GM23338 (cell line): ENCODE data around the gene MRS2. TPM values are rescaled to one million over a fixed set of nuclear protein-coding genes. Genes with fewer than 3 reads are reported as not detected.

Source experiments
- ATAC-seq: fragments of 200-7000 bp; cut with Tn5 transposase; 3 replicates; pipeline ENCODE4 v1.9.1; 2020
- DNase-seq: peaks from one replicate; pipeline ENCODE4 v3.0.0-alpha.2; 2015; ENCODE audit warnings: low spot score
- H2AFZ ChIP-seq: fragments of 200-600 bp; sonication (generic); 2 replicates; pipeline ENCODE4 v1.8.0; 2016; ENCODE audit warnings: antibody characterized with exemption, mild to moderate bottlenecking, moderate library complexity
- H3F3A ChIP-seq: fragments of 200-600 bp; sonication (generic); replicated peaks from 2 replicates; pipeline ENCODE4 v1.8.0; 2017; ENCODE audit warnings: antibody characterized with exemption, mixed run types, low read depth
- H3K27ac ChIP-seq: fragments of 200-600 bp; sonication (generic); 2 replicates; pipeline ENCODE4 v1.6.1; 2016; ENCODE audit warnings: low read depth
- H3K27me3 ChIP-seq: fragments of 200-600 bp; sonication (generic); 2 replicates; pipeline ENCODE4 v1.8.0; 2016; ENCODE audit warnings: mild to moderate bottlenecking, mixed run types, moderate library complexity; ENCODE audit not compliant: insufficient read depth
- H3K36me3 ChIP-seq: fragments of 200-600 bp; sonication (generic); 2 replicates; pipeline ENCODE4 v1.8.0; 2016; ENCODE audit warnings: mild to moderate bottlenecking; ENCODE audit not compliant: insufficient read depth
- H3K4me1 ChIP-seq: fragments of 200-600 bp; sonication (generic); 2 replicates; pipeline ENCODE4 v1.8.0; 2016; ENCODE audit warnings: mild to moderate bottlenecking, moderate library complexity; ENCODE audit not compliant: insufficient read depth
- H3K4me2 ChIP-seq: fragments of 200-600 bp; sonication (generic); 2 replicates; pipeline ENCODE4 v1.7.1; 2017; ENCODE audit warnings: mixed run types
- H3K4me3 ChIP-seq: fragments of 200-600 bp; sonication (generic); 2 replicates; pipeline ENCODE4 v1.6.1; 2016; ENCODE audit warnings: mixed run types
- H3K79me2 ChIP-seq: fragments of 200-600 bp; sonication (generic); replicated peaks from 2 replicates; pipeline ENCODE4 v1.8.0; 2017; ENCODE audit warnings: mild to moderate bottlenecking; ENCODE audit not compliant: insufficient read depth
- H3K9me2 ChIP-seq: fragments of 200-600 bp; sonication (generic); 2 replicates; pipeline ENCODE4 v1.8.0; 2017; ENCODE audit not compliant: insufficient read depth
- H4K20me1 ChIP-seq: fragments of 200-600 bp; sonication (generic); replicated peaks from 2 replicates; pipeline ENCODE4 v1.8.0; 2017; ENCODE audit warnings: mild to moderate bottlenecking; ENCODE audit not compliant: insufficient read depth
- H3K27ac Mint-ChIP-seq: 2 replicates; pipeline ENCODE4 v1.8.0; 2020; ENCODE audit warnings: inconsistent platforms, mild to moderate bottlenecking, moderate library complexity, mixed read lengths
- H3K27me3 Mint-ChIP-seq: 3 replicates; pipeline ENCODE4 v1.8.0; 2022; ENCODE audit warnings: low read depth, mild to moderate bottlenecking, moderate library complexity, mixed read lengths, inconsistent platforms; ENCODE audit not compliant: insufficient read depth, poor library complexity
- H3K36me3 Mint-ChIP-seq: 3 replicates; pipeline ENCODE4 v1.8.0; 2021; ENCODE audit warnings: low read depth, mild to moderate bottlenecking, inconsistent platforms, moderate library complexity, mixed read lengths
- H3K4me1 Mint-ChIP-seq: 3 replicates; pipeline ENCODE4 v1.8.0; 2020; ENCODE audit warnings: mild to moderate bottlenecking, inconsistent platforms, mixed read lengths
- H3K4me3 Mint-ChIP-seq: 3 replicates; pipeline ENCODE4 v1.8.0; 2021; ENCODE audit warnings: moderate library complexity, mild to moderate bottlenecking, inconsistent platforms, mixed read lengths
- H3K9me3 Mint-ChIP-seq: 3 replicates; pipeline ENCODE4 v1.8.0; 2020; ENCODE audit warnings: moderate library complexity, mild to moderate bottlenecking, inconsistent platforms, mixed read lengths
- CREB1 ChIP-seq: fragments of 250-450 bp; sonication (Bioruptor Pico); IDR thresholded peaks from 2 replicates; pipeline ENCODE4 v1.5.0; 2020; ENCODE audit warnings: low read depth, mild to moderate bottlenecking, moderate library complexity
- ETS1 ChIP-seq: IDR thresholded peaks from 2 replicates; pipeline ENCODE4 v1.6.1; 2016; ENCODE audit warnings: antibody characterized with exemption
- EZH2 ChIP-seq: fragments of 200-600 bp; sonication (generic); IDR thresholded peaks from one replicate; pipeline ENCODE4 v1.8.0; 2017; ENCODE audit warnings: antibody characterized with exemption, mild to moderate bottlenecking, low read depth; ENCODE audit not compliant: unreplicated experiment
- EZH2phosphoT487 ChIP-seq: fragments of 200-600 bp; sonication (generic); IDR thresholded peaks from one replicate; pipeline ENCODE4 v1.8.1; 2018; ENCODE audit warnings: antibody characterized with exemption; ENCODE audit not compliant: unreplicated experiment
- JUNB ChIP-seq: IDR thresholded peaks from one replicate; pipeline ENCODE4 v1.6.1; 2016; ENCODE audit warnings: antibody characterized with exemption; ENCODE audit not compliant: unreplicated experiment
- NANOG ChIP-seq: IDR thresholded peaks from 2 replicates; pipeline ENCODE4 v1.6.1; 2016; ENCODE audit warnings: antibody characterized with exemption, borderline replicate concordance
- POLR2AphosphoS5 ChIP-seq: IDR thresholded peaks from 2 replicates; pipeline ENCODE4 v1.6.1; 2016; ENCODE audit warnings: antibody characterized with exemption, low read depth
- ZNF114 ChIP-seq: fragments of 250-450 bp; sonication (Bioruptor Pico); IDR thresholded peaks from 2 replicates; pipeline ENCODE4 v1.5.0; 2020; ENCODE audit warnings: mild to moderate bottlenecking, moderate library complexity
- ZNF331 ChIP-seq: fragments of 250-450 bp; sonication (Bioruptor Pico); IDR thresholded peaks from 2 replicates; pipeline ENCODE4 v1.5.0; 2020; ENCODE audit warnings: low read depth, mild to moderate bottlenecking, moderate library complexity
- polyA plus RNA-seq: library from polyadenylated mRNA; unstranded; fragments of >200 nt; fragmentation: Nextera tagmentation; extraction: Ambion mirVana; gene quantifications from 2 replicates; pipeline ENCODE4 v1.2.1, GENCODE V29; 2016
- total RNA-seq: library from RNA; depleted of rRNA; stranded (reverse); fragments of >200 nt; shearing (Covaris generic); gene quantifications from 2 replicates; pipeline ENCODE4 v1.2.3, GENCODE V29; 2014
- TF ChIP-seq, protein P1 (sequence below), 2 experiments: fragments of 200-600 bp in 1 of 2; sonication (generic) in 1 of 2; conservative IDR thresholded peaks; 2 replicates each; pipeline versions ENCODE4 v1.5.1 to v1.6.1; 2016 to 2017; ENCODE audit warnings: antibody characterized with exemption in 2 of 2, low read depth in 2 of 2, mild to moderate bottlenecking in 2 of 2, moderate library complexity in 1 of 2
- TF ChIP-seq, protein P2 (sequence below): fragments of 250-450 bp; sonication (Bioruptor Pico); IDR thresholded peaks from 2 replicates; pipeline ENCODE4 v1.5.0; 2020; ENCODE audit warnings: mild to moderate bottlenecking, moderate library complexity

MRS2 gene
- total and polyA plus RNA-seq, 2 experiments from 2014 or later, result 80.9 to 125 TPM

- Histone ChIP-seq H3K4me3 (no peak overlapping the region), H3K4me2 (no peak overlapping the region)
- ATAC-seq, result no peak
These were observed 5.1 kb upstream of the MRS2 start for GRCh38 chr6:24397631-24398030.

More at GRCh38 chr6:24397631-24398030, 5.1 kb upstream of the MRS2 start:
- Histone ChIP-seq H3K27ac (no peak overlapping the region), H3K36me3 (peaks cover 3% of the 10 kb centered on the region; the same call in 1 of the 2 replicates), H3F3A (peaks cover 5% of the 10 kb centered on the region; the same call in 1 of the 2 replicates), H4K20me1 (no peaks in the 10 kb centered on the region), H3K9me2 (0 out of 2 replicates have a peak, but pooled peaks cover 4% of the 10 kb centered on the region), H2AFZ (no peak overlapping the region), H3K27me3 (no peaks in the 10 kb centered on the region), H3K4me1 (peaks cover 23% of the 10 kb centered on the region), H3K79me2 (peaks cover 9% of the 10 kb centered on the region)
- Mint-ChIP-seq H3K27ac (no peak overlapping the region), H3K36me3 (peaks cover 34% of the 10 kb centered on the region), H3K9me3 (peaks cover 32% of the 10 kb centered on the region), H3K4me1 (peaks cover 35% of the 10 kb centered on the region), H3K4me3 (no peak overlapping the region), H3K27me3 (peaks cover 8% of the 10 kb centered on the region)
- DNase-seq, result no peak
- TF ChIP-seq EZH2phosphoT487, result no peak
- TF ChIP-seq, protein P1, sequence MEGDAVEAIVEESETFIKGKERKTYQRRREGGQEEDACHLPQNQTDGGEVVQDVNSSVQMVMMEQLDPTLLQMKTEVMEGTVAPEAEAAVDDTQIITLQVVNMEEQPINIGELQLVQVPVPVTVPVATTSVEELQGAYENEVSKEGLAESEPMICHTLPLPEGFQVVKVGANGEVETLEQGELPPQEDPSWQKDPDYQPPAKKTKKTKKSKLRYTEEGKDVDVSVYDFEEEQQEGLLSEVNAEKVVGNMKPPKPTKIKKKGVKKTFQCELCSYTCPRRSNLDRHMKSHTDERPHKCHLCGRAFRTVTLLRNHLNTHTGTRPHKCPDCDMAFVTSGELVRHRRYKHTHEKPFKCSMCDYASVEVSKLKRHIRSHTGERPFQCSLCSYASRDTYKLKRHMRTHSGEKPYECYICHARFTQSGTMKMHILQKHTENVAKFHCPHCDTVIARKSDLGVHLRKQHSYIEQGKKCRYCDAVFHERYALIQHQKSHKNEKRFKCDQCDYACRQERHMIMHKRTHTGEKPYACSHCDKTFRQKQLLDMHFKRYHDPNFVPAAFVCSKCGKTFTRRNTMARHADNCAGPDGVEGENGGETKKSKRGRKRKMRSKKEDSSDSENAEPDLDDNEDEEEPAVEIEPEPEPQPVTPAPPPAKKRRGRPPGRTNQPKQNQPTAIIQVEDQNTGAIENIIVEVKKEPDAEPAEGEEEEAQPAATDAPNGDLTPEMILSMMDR (conservative IDR thresholded peaks at IDR 0.05; ENCODE audit: low read depth in 2 of 2), result no peak
- no peak for TF ChIP-seq ZNF114 (CRISPR knock-in tag)
- no peak for TF ChIP-seq ZNF331 (CRISPR knock-in tag)
- no peak for TF ChIP-seq POLR2AphosphoS5
- no peak for TF ChIP-seq EZH2
- TF ChIP-seq NANOG, result no peak
- TF ChIP-seq CREB1 (CRISPR knock-in tag), result no peak
- TF ChIP-seq ETS1, result no peak
- TF ChIP-seq, protein P2, sequence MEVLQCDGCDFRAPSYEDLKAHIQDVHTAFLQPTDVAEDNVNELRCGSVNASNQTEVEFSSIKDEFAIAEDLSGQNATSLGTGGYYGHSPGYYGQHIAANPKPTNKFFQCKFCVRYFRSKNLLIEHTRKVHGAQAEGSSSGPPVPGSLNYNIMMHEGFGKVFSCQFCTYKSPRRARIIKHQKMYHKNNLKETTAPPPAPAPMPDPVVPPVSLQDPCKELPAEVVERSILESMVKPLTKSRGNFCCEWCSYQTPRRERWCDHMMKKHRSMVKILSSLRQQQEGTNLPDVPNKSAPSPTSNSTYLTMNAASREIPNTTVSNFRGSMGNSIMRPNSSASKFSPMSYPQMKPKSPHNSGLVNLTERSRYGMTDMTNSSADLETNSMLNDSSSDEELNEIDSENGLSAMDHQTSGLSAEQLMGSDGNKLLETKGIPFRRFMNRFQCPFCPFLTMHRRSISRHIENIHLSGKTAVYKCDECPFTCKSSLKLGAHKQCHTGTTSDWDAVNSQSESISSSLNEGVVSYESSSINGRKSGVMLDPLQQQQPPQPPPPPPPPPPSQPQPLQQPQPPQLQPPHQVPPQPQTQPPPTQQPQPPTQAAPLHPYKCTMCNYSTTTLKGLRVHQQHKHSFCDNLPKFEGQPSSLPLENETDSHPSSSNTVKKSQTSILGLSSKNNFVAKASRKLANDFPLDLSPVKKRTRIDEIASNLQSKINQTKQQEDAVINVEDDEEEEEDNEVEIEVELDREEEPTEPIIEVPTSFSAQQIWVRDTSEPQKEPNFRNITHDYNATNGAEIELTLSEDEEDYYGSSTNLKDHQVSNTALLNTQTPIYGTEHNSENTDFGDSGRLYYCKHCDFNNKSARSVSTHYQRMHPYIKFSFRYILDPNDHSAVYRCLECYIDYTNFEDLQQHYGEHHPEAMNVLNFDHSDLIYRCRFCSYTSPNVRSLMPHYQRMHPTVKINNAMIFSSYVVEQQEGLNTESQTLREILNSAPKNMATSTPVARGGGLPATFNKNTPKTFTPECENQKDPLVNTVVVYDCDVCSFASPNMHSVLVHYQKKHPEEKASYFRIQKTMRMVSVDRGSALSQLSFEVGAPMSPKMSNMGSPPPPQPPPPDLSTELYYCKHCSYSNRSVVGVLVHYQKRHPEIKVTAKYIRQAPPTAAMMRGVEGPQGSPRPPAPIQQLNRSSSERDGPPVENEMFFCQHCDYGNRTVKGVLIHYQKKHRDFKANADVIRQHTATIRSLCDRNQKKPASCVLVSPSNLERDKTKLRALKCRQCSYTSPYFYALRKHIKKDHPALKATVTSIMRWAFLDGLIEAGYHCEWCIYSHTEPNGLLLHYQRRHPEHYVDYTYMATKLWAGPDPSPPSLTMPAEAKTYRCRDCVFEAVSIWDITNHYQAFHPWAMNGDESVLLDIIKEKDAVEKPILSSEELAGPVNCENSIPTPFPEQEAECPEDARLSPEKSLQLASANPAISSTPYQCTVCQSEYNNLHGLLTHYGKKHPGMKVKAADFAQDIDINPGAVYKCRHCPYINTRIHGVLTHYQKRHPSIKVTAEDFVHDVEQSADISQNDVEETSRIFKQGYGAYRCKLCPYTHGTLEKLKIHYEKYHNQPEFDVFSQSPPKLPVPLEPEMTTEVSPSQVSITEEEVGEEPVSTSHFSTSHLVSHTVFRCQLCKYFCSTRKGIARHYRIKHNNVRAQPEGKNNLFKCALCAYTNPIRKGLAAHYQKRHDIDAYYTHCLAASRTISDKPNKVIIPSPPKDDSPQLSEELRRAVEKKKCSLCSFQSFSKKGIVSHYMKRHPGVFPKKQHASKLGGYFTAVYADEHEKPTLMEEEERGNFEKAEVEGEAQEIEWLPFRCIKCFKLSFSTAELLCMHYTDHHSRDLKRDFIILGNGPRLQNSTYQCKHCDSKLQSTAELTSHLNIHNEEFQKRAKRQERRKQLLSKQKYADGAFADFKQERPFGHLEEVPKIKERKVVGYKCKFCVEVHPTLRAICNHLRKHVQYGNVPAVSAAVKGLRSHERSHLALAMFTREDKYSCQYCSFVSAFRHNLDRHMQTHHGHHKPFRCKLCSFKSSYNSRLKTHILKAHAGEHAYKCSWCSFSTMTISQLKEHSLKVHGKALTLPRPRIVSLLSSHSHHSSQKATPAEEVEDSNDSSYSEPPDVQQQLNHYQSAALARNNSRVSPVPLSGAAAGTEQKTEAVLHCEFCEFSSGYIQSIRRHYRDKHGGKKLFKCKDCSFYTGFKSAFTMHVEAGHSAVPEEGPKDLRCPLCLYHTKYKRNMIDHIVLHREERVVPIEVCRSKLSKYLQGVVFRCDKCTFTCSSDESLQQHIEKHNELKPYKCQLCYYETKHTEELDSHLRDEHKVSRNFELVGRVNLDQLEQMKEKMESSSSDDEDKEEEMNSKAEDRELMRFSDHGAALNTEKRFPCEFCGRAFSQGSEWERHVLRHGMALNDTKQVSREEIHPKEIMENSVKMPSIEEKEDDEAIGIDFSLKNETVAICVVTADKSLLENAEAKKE (CRISPR knock-in tag), result no peak
- no peak for TF ChIP-seq JUNB
